Parathyroid adenoma (tissue), 2 donors: Measurements from ENCODE around the gene BMI1.

Experiments
- H2AFZ ChIP-seq: fragments of 300-600 bp; sonication (generic); one replicate; pipeline ENCODE4 v1.7.0; 2017; ENCODE audit warnings: antibody characterized with exemption, mild to moderate bottlenecking
- H3K27ac ChIP-seq: fragments of 300-600 bp; sonication (generic); one replicate; pipeline ENCODE4 v1.7.0; 2017
- H3K27me3 ChIP-seq: fragments of 300-600 bp; sonication (generic); one replicate; pipeline ENCODE4 v1.7.0; 2017; ENCODE audit warnings: low read length; ENCODE audit not compliant: control insufficient read depth, insufficient read depth
- H3K36me3 ChIP-seq: fragments of 300-600 bp; sonication (generic); one replicate; pipeline ENCODE4 v1.7.0; 2017; ENCODE audit warnings: low read length; ENCODE audit not compliant: control insufficient read depth, insufficient read depth
- H3K4me1 ChIP-seq: fragments of 300-600 bp; sonication (generic); one replicate; pipeline ENCODE4 v1.7.0; 2017; ENCODE audit warnings: control low read depth
- H3K4me2 ChIP-seq: fragments of 300-600 bp; sonication (generic); one replicate; pipeline ENCODE4 v1.7.0; 2017; ENCODE audit warnings: low read length
- H3K4me3 ChIP-seq: fragments of 300-600 bp; sonication (generic); one replicate; pipeline ENCODE4 v1.7.0; 2017; ENCODE audit warnings: low read depth, low read length
- H3K79me2 ChIP-seq: fragments of 300-600 bp; sonication (generic); one replicate; pipeline ENCODE4 v1.7.0; 2017; ENCODE audit warnings: control low read depth
- H3K9ac ChIP-seq: fragments of 300-600 bp; sonication (generic); one replicate; pipeline ENCODE4 v1.7.0; 2017; ENCODE audit warnings: mild to moderate bottlenecking
- H3K9me3 ChIP-seq: fragments of 300-600 bp; sonication (generic); one replicate; pipeline ENCODE4 v1.7.0; 2017; ENCODE audit warnings: low read length; ENCODE audit not compliant: control insufficient read depth
- CTCF ChIP-seq: fragments of 300-600 bp; sonication (generic); IDR thresholded peaks from one replicate; pipeline ENCODE4 v1.7.0; 2017; ENCODE audit warnings: antibody characterized with exemption, mild to moderate bottlenecking
- donor health status: primary hyperparathyroidism.

The BMI1 gene

DNA sequence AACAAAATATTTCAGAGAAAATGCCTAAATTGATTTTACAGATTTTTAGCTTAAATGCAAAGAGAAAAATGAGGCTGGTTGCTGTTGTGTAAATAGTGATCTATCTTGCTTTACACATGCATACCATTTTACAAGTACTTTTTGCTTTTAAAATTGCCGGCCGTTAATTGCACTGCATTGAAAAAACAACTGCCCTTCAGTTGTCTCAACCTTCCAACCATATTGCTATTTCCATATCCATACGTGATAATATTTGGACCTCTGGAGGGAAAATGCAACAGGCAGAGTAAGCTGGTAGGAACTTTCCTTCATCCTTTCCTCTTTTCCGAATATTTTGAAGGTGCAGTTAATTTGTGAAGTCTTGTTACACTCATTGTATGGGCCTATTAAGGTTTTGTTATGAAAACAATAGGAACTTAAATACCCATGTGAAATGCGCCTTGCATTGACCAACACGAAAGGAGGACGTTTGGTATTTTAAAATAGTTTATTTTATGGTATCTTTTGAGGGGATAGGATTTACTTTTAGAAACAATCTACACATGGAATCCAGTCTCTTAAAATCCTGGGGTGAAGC lies 11.3 kb downstream of the BMI1 start:
- H2AFZ ChIP-seq = no peak overlapping the region
- H3K4me3 ChIP-seq = no peak overlapping the region
- H3K79me2 ChIP-seq = no peaks in the 10 kb centered on the region
- no peak overlapping the region for H3K9ac ChIP-seq
- no peaks in the 10 kb centered on the region for H3K36me3 ChIP-seq
- no peak for TF ChIP-seq CTCF
- no peak overlapping the region for H3K4me2 ChIP-seq
- H3K9me3 ChIP-seq = no peaks in the 10 kb centered on the region
- no peak overlapping the region for H3K27ac ChIP-seq
- H3K4me1 ChIP-seq = no peaks in the 10 kb centered on the region
- H3K27me3 ChIP-seq = peaks cover 2% of the 10 kb centered on the region

- no peak overlapping the region for H3K4me3 ChIP-seq
- no peak overlapping the region for H3K9ac ChIP-seq
- no peaks in the 10 kb centered on the region for H3K36me3 ChIP-seq
- H3K4me1 ChIP-seq = no peaks in the 10 kb centered on the region
- H3K4me2 ChIP-seq = no peak overlapping the region
- no peak overlapping the region for H3K27ac ChIP-seq
- no peaks in the 10 kb centered on the region for H3K79me2 ChIP-seq
- H2AFZ ChIP-seq = no peak overlapping the region
- peaks cover 7% of the 10 kb centered on the region for H3K27me3 ChIP-seq
- no peak for TF ChIP-seq CTCF
- no peaks in the 10 kb centered on the region for H3K9me3 ChIP-seq
Measured at GRCh38 chr10:22333167-22333974, 12.5 kb downstream of the BMI1 start.

DNA sequence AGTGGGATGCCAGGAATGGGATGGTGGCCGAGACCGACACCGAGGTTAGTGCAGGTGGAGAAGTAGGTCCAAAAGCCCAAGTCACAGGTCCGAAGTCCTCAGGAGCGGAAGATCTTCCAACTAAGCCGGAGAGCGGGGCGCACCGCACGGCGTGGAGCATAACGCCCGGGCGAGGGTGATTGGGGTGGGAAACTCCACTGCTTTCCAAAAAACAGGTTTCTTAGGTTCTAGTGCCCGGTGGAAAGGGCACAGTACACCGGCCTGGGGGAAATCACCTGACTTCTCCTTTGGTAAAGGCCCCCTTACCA lies 13.0 kb downstream of the BMI1 start:
- no peak overlapping the region for H3K4me3 ChIP-seq
- H3K4me1 ChIP-seq = no peaks in the 10 kb centered on the region
- H3K9ac ChIP-seq = no peak overlapping the region
- no peak overlapping the region for H2AFZ ChIP-seq
- H3K27ac ChIP-seq = no peak overlapping the region
- H3K36me3 ChIP-seq = no peaks in the 10 kb centered on the region
- no peak overlapping the region for H3K4me2 ChIP-seq
- TF ChIP-seq CTCF = no peak
- no peaks in the 10 kb centered on the region for H3K79me2 ChIP-seq
- peaks cover 7% of the 10 kb centered on the region for H3K27me3 ChIP-seq
- no peaks in the 10 kb centered on the region for H3K9me3 ChIP-seq

DNA sequence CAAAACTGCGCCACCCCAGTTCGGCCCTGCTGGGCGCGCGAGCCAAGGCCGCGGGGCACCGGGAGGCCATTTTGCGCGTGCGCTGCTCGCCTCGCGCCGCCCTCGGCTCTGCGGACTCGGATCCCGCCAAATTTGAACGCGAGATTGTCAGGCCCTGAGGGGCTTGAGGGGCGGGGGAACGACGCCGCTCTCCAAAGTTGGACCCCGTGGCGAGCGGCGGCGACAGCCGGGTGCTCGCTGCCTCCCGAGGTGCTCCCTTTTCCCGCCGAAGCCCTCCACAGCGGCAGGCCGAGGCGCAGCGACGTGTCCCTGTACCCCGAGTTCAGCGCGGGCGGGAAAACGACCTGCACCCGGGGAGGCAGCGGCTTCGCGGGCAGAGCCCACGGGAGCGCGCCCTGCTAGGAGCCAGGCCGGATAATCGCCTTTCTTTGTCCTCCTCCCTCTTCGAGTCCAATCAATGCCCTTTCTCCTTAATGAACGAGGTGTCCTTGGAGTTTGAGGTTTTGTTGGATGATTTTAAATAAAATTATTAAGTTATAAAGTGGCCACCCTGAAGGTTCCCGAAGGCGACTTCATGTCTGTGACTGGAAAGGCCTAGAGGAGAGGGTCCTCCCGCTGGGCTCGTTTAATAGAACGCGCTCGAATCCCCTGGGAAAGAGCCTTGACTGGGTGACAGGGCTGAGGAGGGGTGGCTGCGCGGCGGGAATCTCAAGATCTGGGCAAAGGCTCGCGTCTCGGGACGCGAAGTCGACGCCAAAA lies 13.7 kb downstream of the BMI1 start:
- Histone ChIP-seq H3K9me3 (no peaks in the 10 kb centered on the region), H2AFZ (peak overlapping the region; percentile 71), H3K79me2 (no peaks in the 10 kb centered on the region), H3K4me3 (peak overlapping the region; percentile 24), H3K9ac (no peak overlapping the region), H3K27me3 (peaks cover 7% of the 10 kb centered on the region), H3K4me1 (no peaks in the 10 kb centered on the region), H3K36me3 (no peaks in the 10 kb centered on the region), H3K4me2 (peak overlapping the region; percentile 57), H3K27ac (no peak overlapping the region)
- TF ChIP-seq CTCF = no peak
